Measurements from ENCODE around the gene FILIP1L. TPM values are rescaled to one million over a fixed set of nuclear protein-coding genes. Genes with fewer than 3 reads are reported as not detected.

Gene FILIP1L
- total and polyA plus RNA-seq, 2 of the 8 experiments (the other 6 are each of a cell fraction or from before 2014, with no cell fraction given), result 0.06 to 0.09 TPM

GRCh38 chr3:100140976-100141375 is 26.7 kb upstream of the FILIP1L start:
- Histone ChIP-seq H4K91ac (replicated peaks; ENCODE audit: insufficient read length, low read length) (no peak overlapping the region), H3K9me3 (ENCODE audit: insufficient read depth in 2 of 2, low read depth in 1 of 2, low read length in 1 of 2) (peaks cover 0 to 13% of the 10 kb centered on the region in 2 experiments; a peak in 1 of 4 replicates), H2BK120ac (replicated peaks; ENCODE audit: low read depth, low read length) (no peak overlapping the region), H3K18ac (ENCODE audit: extremely low read depth, low read length) (no peak overlapping the region), H3K36me3 (ENCODE audit: control insufficient read depth in 2 of 4, insufficient read depth in 4 of 4, low read length in 3 of 4) (peaks cover 0 to 3% (median 0%) of the 10 kb centered on the region in 4 experiments; a peak in 2 of 8 replicates), H3K9ac (replicated peaks in 1 of 4; ENCODE audit: extremely low read depth in 1 of 4, low read depth in 3 of 4, low read length in 3 of 4) (no peak overlapping the region), H4K8ac (ENCODE audit: extremely low read depth, insufficient read depth, low read length) (no peak overlapping the region), H3K27me3 (replicated peaks in 1 of 4; ENCODE audit: control insufficient read depth in 3 of 4, extremely low read depth in 1 of 4, insufficient read depth in 3 of 4, low read length in 3 of 4) (no peaks in the 10 kb centered on the region), H3K4me1 (replicated peaks in 1 of 4; ENCODE audit: control insufficient read depth in 3 of 4, insufficient read depth in 4 of 4, low read length in 3 of 4) (no peaks in the 10 kb centered on the region), H4K20me1 (replicated peaks in 1 of 2; ENCODE audit: control insufficient read depth in 1 of 2, insufficient read depth in 2 of 2, low read length in 2 of 2) (no peaks in the 10 kb centered on the region), H2BK20ac (ENCODE audit: low read length) (no peak overlapping the region), H3K27ac (ENCODE audit: low read depth, low read length) (no peak overlapping the region), H3K4me2 (ENCODE audit: insufficient read depth in 1 of 2, low read depth in 2 of 2, low read length in 2 of 2) (no peak overlapping the region), H3K14ac (ENCODE audit: insufficient read length) (no peak overlapping the region), H2BK15ac (ENCODE audit: low read length) (no peak overlapping the region), H4K5ac (ENCODE audit: insufficient read length, low read depth, low read length) (no peak overlapping the region), H3K23ac (ENCODE audit: insufficient read length) (no peak overlapping the region), H3K4me3 (ENCODE audit: extremely low read depth in 1 of 4, insufficient read depth in 2 of 4, low read depth in 3 of 4, low read length in 4 of 4) (no peak overlapping the region), H3K79me2 (ENCODE audit: control insufficient read depth in 1 of 2, insufficient read depth in 2 of 2, low read length in 2 of 2) (no peaks in the 10 kb centered on the region), H3K4ac (replicated peaks; ENCODE audit: insufficient read length, low read depth, low read length) (no peak overlapping the region), H2BK5ac (ENCODE audit: low read depth, low read length) (no peak overlapping the region), H2AK5ac (ENCODE audit: low read depth, low read length) (no peak overlapping the region), H3K23me2 (ENCODE audit: low read depth, low read length) (no peaks in the 10 kb centered on the region), H2AFZ (ENCODE audit: low read length) (no peak overlapping the region), H3K56ac (replicated peaks; ENCODE audit: insufficient read length, low read depth, low read length) (no peak overlapping the region), H3K79me1 (ENCODE audit: low read depth, low read length) (no peaks in the 10 kb centered on the region), H2BK12ac (ENCODE audit: low read depth, low read length) (no peak overlapping the region)
- ChIA-PET POLR2A (ENCODE audit: partially characterized antibody) (no interaction called here), CTCF (ENCODE audit: partially characterized antibody) (no interaction called here)
- DNase-seq (ENCODE audit: low read depth in 1 of 2, low spot score in 2 of 2) (no peak), FAIRE-seq (no peak)
- 93% methylated on average over 1 of the region's 1 CpG; no CpG with 5 or more reads in 1 of the 2 experiments for WGBS, 2 experiments (ENCODE audit: extremely low coverage in 1 of 2, insufficient coverage in 1 of 2, insufficient read length in 1 of 2, insufficient replicate concordance in 2 of 2, low coverage in 1 of 2, low lambda C conversion rate in 2 of 2, missing lambda C conversion rate in 1 of 2)
- no peak for TF ChIP-seq TAF7 (optimal IDR thresholded peaks at IDR 0.05; ENCODE audit: borderline replicate concordance, low read depth, low read length)
- no peak for TF ChIP-seq TEAD4 (IDR thresholded peaks at IDR 0.05; ENCODE audit: low read depth, low read length)
- TF ChIP-seq RFX5 (IDR thresholded peaks at IDR 0.05; ENCODE audit: borderline replicate concordance, low read depth, low read length), result no peak
- TF ChIP-seq ZNF274 (IDR thresholded peaks at IDR 0.05; ENCODE audit: borderline replicate concordance, extremely low read depth, low read length), result no peak
- no peak for TF ChIP-seq CTCF (IDR thresholded peaks at IDR 0.05; ENCODE audit: control extremely low read depth in 1 of 3, insufficient read depth in 1 of 3, low read depth in 1 of 3, low read length in 3 of 3)
- no peak for TF ChIP-seq POLR2A (IDR thresholded peaks at IDR 0.05; ENCODE audit: control extremely low read depth in 1 of 2, low read depth in 2 of 2, low read length in 2 of 2)
- TF ChIP-seq ATF2 (IDR thresholded peaks at IDR 0.05; ENCODE audit: low read length), result no peak
- TF ChIP-seq RBBP5 (IDR thresholded peaks at IDR 0.05; ENCODE audit: borderline replicate concordance, low read depth, low read length), result no peak
- no peak for TF ChIP-seq GABPA (IDR thresholded peaks at IDR 0.05; ENCODE audit: borderline replicate concordance, insufficient read depth, low read length)
- no peak for TF ChIP-seq CREB1 (IDR thresholded peaks at IDR 0.05)
- no peak for TF ChIP-seq SIX5 (IDR thresholded peaks at IDR 0.05; ENCODE audit: low read depth, low read length)

All from H1 (cell line).